Fibroblast of skin of scalp (primary cell): Measurements from ENCODE around the gene BMP8A.

Source experiments
- DNase-seq: peaks from one replicate; pipeline ENCODE4 v3.0.0-alpha.2; 2013

The BMP8A gene

DNA sequence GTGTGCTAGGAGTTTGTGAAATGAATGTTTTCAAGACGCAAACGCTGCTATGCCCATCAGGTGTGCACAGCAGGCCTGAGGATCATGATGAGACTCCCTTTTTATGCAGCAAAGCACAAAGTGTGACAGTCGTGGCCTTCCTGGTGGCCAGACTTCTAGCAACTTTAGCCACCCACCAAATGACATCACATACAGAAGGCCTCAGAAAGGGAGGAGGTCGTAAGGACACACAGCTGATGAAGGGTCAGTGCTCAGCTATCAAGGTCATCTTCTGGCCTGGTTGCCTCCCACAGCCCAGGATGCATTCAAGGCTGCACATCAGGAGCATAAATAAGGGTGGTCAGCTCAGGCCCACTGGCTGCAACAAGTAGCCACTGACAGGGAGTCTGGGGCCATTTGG, 36.6 kb downstream of the BMP8A start:
- DNase-seq: no peak

DNA sequence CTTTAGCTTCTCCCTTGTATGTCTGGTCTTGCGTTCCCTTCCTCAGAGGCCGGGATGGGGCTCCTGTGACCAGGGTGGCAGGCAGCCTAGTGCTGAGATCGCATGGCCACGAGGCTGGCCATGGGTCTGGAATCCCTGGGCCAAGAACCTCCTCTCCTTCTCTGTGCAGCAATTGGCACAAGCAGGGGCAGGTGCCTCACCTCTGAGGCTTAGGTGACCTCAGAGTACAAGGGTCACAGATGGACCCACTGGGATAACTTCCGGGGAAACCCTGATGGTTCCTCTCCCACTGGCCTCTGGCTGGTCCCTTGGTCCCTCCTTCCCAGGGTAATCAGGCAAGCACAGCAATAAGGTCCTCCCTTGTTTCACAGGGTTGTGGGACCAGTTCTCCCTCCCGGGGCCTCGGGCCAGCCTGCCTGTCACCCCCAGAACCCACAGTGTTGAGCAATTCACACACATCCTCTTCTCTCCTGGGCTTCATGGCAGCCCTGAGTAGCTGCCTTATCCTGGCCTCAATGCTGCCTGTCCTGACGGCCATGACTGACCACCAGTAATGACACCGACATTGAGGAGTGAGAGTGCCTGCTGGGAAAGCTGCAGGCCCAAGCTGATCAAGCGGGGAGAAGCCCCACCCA, 38.6 kb downstream of the BMP8A start:
- DNase-seq: no peak

DNA sequence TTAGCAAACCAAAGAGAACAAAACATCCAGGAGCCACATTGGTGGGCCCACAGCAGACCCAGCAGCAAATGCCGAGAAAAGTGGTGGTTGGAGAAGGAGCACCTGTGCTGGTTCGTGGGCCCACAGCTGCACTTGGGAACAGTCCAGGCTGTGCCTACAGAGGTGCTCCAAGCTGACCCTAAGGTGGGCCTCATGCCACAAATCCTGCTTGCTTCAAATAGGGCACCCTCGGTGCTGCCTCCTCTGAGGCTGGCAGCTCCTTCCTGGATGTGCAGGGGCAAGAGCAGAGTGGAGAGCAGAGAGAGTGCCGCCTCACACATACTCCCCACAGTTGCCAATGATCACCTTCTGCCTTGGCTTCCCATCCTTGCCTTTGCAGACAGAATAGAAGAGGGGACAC, 40.1 kb downstream of the BMP8A start:
- no peak for DNase-seq

GRCh38 chr1:39533442-39533841, 42.0 kb downstream of the BMP8A start:
- DNase-seq: no peak

- no peak for DNase-seq
These were observed 47.3 kb downstream of the BMP8A start for GRCh38 chr1:39538531-39539251.

DNA sequence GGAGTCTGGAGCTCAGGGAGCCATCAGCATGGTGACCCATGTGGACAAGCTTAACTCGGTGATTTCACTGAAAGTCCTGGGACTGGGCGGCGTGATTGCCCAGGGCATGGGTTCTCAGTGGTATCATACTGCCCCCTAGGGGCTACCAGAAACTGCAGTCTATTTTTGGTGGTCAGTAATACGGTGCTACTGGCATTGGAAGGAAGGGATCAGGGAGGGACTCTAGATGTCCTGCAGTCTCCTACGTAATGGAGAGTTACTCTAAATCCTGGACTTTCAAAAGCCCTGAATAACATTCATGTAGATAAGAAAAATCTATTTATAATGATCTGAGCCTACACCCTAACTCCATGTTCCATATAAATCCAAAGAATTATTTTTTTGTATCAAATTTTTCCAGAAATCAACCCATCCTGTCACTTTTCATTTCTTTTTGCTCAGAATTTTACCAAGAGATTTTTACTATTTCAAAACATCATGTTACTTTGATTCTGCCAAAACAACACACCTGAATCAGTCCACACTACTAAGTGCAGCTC, 47.9 kb downstream of the BMP8A start:
- peak; percentile 68 for DNase-seq

- DNase-seq: no peak
These were observed 49.1 kb downstream of the BMP8A start for GRCh38 chr1:39540504-39541031.

- no peak for DNase-seq
These were observed 51.5 kb downstream of the BMP8A start for GRCh38 chr1:39542924-39543323.

GRCh38 chr1:39544327-39544726, 52.9 kb downstream of the BMP8A start:
- no peak for DNase-seq

- DNase-seq: no peak
These were observed 54.1 kb downstream of the BMP8A start for GRCh38 chr1:39545531-39545930.

DNA sequence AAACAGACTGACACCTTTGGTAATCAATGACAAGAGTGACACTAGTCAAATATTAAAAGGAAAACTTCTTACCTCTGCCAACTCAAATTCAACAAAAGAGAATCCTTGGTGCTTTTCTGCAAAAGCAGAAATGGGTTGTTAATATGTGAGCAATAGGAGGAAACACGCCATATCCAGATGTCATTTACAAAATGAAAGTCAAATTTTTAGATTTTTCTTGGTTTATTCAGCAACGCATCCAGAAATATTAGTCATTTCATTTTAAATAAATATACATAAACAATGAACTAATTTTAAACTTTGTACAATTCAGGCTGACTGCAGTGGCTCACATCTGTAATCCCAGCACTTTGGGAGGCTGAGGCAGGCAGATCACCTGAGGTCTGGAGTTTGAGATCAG, 62.8 kb downstream of the BMP8A start:
- DNase-seq: no peak

GRCh38 chr1:39561279-39561678, 69.8 kb downstream of the BMP8A start:
- DNase-seq: no peak

DNA sequence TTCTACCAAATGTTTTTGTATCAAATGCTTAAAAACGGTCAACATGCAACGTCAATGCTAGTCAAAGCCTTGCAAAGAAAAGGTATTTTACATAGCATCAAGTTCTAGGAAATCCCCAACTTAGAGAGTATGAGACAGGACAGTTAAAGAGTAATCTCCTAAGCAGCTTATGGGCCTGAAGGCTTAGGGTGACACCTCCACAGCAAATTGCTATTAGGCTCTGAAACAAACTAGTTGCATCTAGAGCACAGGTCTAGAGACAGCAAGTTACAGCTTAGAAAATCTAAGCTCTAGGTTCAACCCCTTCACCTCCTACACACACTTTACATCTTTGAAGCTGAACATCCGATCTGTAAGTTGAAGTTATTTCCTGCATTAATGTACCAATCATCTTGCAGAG, 71.5 kb downstream of the BMP8A start:
- no peak for DNase-seq

GRCh38 chr1:39563669-39564068, 72.2 kb downstream of the BMP8A start:
- DNase-seq: no peak

DNA sequence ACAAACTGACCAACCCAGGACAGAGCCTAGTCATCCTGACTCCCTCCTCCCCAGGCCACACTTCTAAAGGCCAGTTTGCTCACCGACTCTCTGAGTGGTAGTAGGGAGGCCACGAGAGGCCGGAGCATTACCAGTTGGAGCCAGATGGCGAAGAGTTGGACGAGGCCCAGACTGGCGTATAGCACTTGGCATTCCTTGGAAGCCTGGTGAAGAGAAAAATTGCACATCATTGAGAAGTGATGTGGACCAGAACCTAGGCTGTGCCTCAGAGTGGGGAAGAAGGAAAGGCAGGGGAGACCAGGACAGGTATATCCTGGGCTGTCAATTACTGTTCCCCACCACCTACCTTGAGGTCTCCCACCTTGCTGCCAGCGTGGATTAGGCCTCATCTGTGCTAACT, 72.9 kb downstream of the BMP8A start:
- DNase-seq: no peak

DNA sequence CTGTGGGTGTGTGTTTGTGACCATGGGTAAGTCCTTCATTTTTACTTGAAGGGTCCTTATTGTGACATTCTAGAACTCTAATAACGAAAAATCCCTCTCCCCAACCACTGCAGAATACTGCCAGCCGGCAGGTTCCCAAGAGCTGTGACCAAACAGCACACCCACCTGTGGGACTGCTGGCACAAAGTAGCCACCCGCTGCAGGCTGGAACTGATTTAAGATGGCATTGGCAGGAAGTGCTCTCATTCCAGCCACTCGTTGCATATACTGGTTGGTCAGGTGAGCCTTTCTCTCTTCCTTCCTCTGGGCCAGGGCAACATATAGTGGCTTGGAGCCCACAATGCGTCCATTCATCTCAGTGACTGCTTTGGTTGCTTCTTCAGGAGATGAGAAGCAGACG, 73.5 kb downstream of the BMP8A start:
- DNase-seq: no peak

GRCh38 chr1:39566441-39567137, 75.2 kb downstream of the BMP8A start:
- no peak for DNase-seq

DNA sequence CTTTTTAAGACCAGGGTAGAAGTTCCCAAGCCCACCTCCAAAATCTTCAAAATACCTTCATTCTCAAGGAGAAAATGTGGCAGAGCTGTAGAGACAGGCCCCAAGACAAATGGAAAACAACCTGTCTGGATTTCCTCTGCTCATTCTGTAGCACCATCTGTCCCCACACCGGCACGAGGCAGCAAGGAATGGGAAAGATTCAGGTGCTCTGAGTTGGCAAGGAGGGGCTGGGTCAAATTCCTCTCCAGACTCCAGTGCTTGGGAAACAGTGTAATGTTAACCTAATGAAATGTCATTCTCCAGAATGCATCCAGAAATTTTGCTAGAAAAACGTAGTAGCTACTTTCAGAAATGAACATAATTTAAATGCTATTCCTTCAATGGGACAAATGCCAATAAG, 75.9 kb downstream of the BMP8A start:
- no peak for DNase-seq

- DNase-seq: no peak
These were observed 76.8 kb downstream of the BMP8A start for GRCh38 chr1:39568208-39568607.

DNA sequence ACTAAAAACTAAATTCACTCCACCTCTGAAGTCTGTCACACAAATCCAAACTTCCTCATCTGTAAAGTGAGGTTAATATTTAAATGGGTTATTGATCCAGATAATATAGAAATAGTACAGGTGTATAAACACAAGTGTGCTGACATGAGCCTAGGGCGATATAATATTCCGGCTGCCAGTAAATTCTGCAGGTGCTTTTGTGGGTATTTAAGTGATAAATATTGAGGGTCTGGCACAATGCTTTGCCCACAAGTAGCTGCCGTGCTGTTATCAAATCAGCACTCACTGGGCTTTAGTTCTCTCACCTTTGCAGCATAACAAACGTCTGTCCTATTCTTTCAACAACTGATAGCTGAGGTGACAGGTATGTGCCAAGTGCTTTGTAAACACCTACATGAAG, 77.6 kb downstream of the BMP8A start:
- no peak for DNase-seq

GRCh38 chr1:39570477-39571177, 79.2 kb downstream of the BMP8A start:
- DNase-seq: no peak

DNA sequence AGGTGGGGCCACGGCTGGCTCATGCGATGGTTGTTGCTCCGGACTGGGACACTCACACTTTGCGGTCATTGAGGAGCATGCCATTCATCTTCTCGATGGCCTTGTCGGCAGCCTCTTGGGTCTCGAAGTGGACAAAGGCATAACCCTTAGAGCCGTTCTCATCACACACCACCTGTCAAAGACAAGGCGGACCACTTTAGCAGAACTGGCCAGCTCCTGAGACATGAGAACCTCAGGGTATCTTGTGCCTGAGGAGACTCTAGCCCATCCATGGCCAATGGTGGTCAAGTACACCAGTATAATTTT, 79.7 kb downstream of the BMP8A start:
- no peak for DNase-seq
